Body of pancreas (tissue), 4 donors: Measurements from ENCODE around the gene PITPNC1. TPM values are rescaled to one million over a fixed set of nuclear protein-coding genes. Genes with fewer than 3 reads are reported as not detected.

Source experiments
- ATAC-seq: fragments of 150-250 bp; one replicate; pipeline ENCODE4 v1.9.1; 2016
- DNase-seq, 4 donors: peaks; one replicate each; pipeline ENCODE4 v3.0.0-alpha.2; 2019
- H3K27ac ChIP-seq, 4 donors: fragments of 200-600 bp; sonication (generic); 1 replicate in 3 of 4; 2 replicates in 1 of 4; pipeline versions ENCODE4 v1.5.1 to v1.6.1; 2016 to 2019; ENCODE audit warnings: mild to moderate bottlenecking in 1 of 4, mixed read lengths in 1 of 4, moderate library complexity in 1 of 4
- H3K27me3 ChIP-seq, 2 donors: fragments of 200-600 bp; sonication (generic); one replicate each; pipeline ENCODE4 v1.6.0; 2016; ENCODE audit warnings: mild to moderate bottlenecking in 1 of 2
- H3K36me3 ChIP-seq, 2 donors: fragments of 200-600 bp; sonication (generic); replicated peaks in 1 of 2; 2 replicates each; pipeline ENCODE4 v1.5.1; 2016; ENCODE audit warnings: low read depth in 2 of 2; ENCODE audit not compliant: insufficient read depth in 1 of 2
- H3K4me1 ChIP-seq: fragments of 200-600 bp; sonication (generic); one replicate; pipeline ENCODE4 v1.6.0; 2016
- H3K4me3 ChIP-seq, 2 donors: fragments of 200-600 bp; sonication (generic); 1 replicate in 1 of 2; 2 replicates in 1 of 2; pipeline ENCODE4 v1.5.1; 2016 to 2019
- H3K9me3 ChIP-seq, 3 donors: fragments of 200-600 bp; sonication (generic); 1 replicate in 2 of 3; 2 replicates in 1 of 3; pipeline ENCODE4 v1.5.1; 2016
- CTCF ChIP-seq, 7 experiments: fragments of 450-650 bp in 4 of 7; fragments of 200-600 bp in 3 of 7; sonication (generic) in 3 of 7; IDR thresholded peaks; one replicate each; pipeline ENCODE4 v1.5.1; 2016 to 2019; ENCODE audit warnings: antibody characterized with exemption in 7 of 7
- POLR2A ChIP-seq, 3 donors: fragments of 450-650 bp; IDR thresholded peaks; one replicate each; pipeline ENCODE4 v1.6.1; 2016; ENCODE audit warnings: antibody characterized with exemption in 3 of 3, mild to moderate bottlenecking in 2 of 3
- WGBS, 2 donors: methylation state at CpG; one replicate each; pipeline ENCODE4 v1.1.5; 2017; 5-methylcytosine and 5-hydroxymethylcytosine counted together
- intact Hi-C: fragments of 100-400 bp; cut with DNase I; formaldehyde crosslinking; loops from one replicate; pipeline ENCODE4 v1.15.1; 2023
- total RNA-seq, 2 donors: library from RNA; depleted of rRNA; stranded (reverse); fragments of >200 nt; gene quantifications; one replicate each; pipeline ENCODE4 v1.1.0, GENCODE V29; 2016

The PITPNC1 gene
- total RNA-seq, 2 donors from 2014 or later: 11.9 to 17.5 TPM

GRCh38 chr17:67461876-67462275 lies 84.8 kb downstream of the PITPNC1 start:
- no peaks in the 10 kb centered on the region for H3K9me3 ChIP-seq
- TF ChIP-seq CTCF (IDR thresholded peaks at IDR 0.05): no peak
- TF ChIP-seq POLR2A (IDR thresholded peaks at IDR 0.05): no peak
- no peak overlapping the region for H3K27ac ChIP-seq
- intact Hi-C loops: no loop called here
- no peaks in the 10 kb centered on the region for H3K4me1 ChIP-seq
- ATAC-seq (no peak), DNase-seq (no peak)
- no peaks in the 10 kb centered on the region for H3K27me3 ChIP-seq
- 78 to 81% methylated on average over 3 of the region's 3 CpGs for WGBS, 2 donors
- no peaks in the 10 kb centered on the region for H3K36me3 ChIP-seq
- H3K4me3 ChIP-seq: no peak overlapping the region

- intact Hi-C loops: loop anchor here (5.0 kb wide), 1 partner anchor 79 kb away; no protein-coding TSS in a partner anchor
- Histone ChIP-seq H3K4me3 (no peak overlapping the region), H3K4me1 (no peaks in the 10 kb centered on the region), H3K36me3 (no peaks in the 10 kb centered on the region), H3K27me3 (no peaks in the 10 kb centered on the region), H3K9me3 (no peaks in the 10 kb centered on the region), H3K27ac (no peak overlapping the region)
- TF ChIP-seq CTCF (IDR thresholded peaks at IDR 0.05) (no peak), POLR2A (IDR thresholded peaks at IDR 0.05) (no peak)
- ATAC-seq (no peak), DNase-seq (no peak)
- 67 to 81% methylated on average over 4 of the region's 4 CpGs for WGBS, 2 donors
Measured at GRCh38 chr17:67466251-67466796, 89.2 kb downstream of the PITPNC1 start.

GRCh38 chr17:67467500-67468455 lies 90.7 kb downstream of the PITPNC1 start:
- H3K4me3 ChIP-seq: no peak overlapping the region
- 79 to 81% methylated on average over 8 of the region's 8 CpGs for WGBS, 2 donors
- TF ChIP-seq CTCF (IDR thresholded peaks at IDR 0.05) (no peak), POLR2A (IDR thresholded peaks at IDR 0.05) (no peak)
- H3K27ac ChIP-seq: no peak overlapping the region
- H3K27me3 ChIP-seq: no peaks in the 10 kb centered on the region
- ATAC-seq (no peak), DNase-seq (no peak)
- intact Hi-C loops: loop anchor here (5.0 kb wide), 1 partner anchor 80 kb away; no protein-coding TSS in a partner anchor
- no peaks in the 10 kb centered on the region for H3K9me3 ChIP-seq
- H3K4me1 ChIP-seq: no peaks in the 10 kb centered on the region
- H3K36me3 ChIP-seq: no peaks in the 10 kb centered on the region

GRCh38 chr17:67469208-67469980 lies 92.3 kb downstream of the PITPNC1 start:
- ATAC-seq (no peak), DNase-seq (no peak)
- Histone ChIP-seq H3K27me3 (no peaks in the 10 kb centered on the region), H3K36me3 (no peaks in the 10 kb centered on the region), H3K27ac (peak overlapping the region in 1 of 4 donors; percentile 39), H3K9me3 (no peaks in the 10 kb centered on the region), H3K4me1 (no peaks in the 10 kb centered on the region), H3K4me3 (no peak overlapping the region)
- TF ChIP-seq POLR2A (IDR thresholded peaks at IDR 0.05): no peak
- no peak for TF ChIP-seq CTCF (IDR thresholded peaks at IDR 0.05)
- intact Hi-C loops: loop anchor here (5.0 kb wide), 1 partner anchor 82 kb away; no protein-coding TSS in a partner anchor
- WGBS, 2 donors: 72 to 77% methylated on average over 4 to 13 of the region's 13 CpGs
